ENCODE results near the gene OTUB2.

DNA sequence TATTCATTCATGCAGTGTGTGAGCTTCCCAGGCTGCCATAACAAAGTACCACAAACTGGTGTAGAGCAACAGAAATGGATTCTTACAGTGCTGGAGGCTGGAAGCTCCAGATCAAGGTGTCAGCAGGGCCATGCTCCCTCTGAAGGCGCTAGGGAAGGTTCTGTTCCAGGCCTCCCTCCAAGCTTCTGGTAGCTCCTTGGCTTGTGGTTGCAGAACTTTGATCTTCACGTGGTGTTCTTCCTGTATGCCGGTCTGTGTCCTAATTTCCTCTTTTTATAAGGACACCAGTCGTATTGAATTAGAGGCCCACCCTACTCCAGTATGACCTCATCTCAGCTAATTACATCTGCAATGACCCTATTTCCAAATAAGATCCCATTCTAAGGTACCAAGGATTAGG is 3.1 kb downstream of the OTUB2 start:
- TF ChIP-seq GATA2 (IDR thresholded peaks at IDR 0.05; ENCODE audit: low read depth, low read length): no peak
- TF ChIP-seq GATA3 (IDR thresholded peaks at IDR 0.05; ENCODE audit: low read depth, low read length): no peak

Data from SH-SY5Y (cell line).